ENCODE results near the gene ANKS6. TPM values are rescaled to one million over a fixed set of nuclear protein-coding genes. Genes with fewer than 3 reads are reported as not detected.

The ANKS6 gene
- total and polyA plus RNA-seq, 5 donors = 3.6 to 7.9 (median 5.6) TPM

DNA sequence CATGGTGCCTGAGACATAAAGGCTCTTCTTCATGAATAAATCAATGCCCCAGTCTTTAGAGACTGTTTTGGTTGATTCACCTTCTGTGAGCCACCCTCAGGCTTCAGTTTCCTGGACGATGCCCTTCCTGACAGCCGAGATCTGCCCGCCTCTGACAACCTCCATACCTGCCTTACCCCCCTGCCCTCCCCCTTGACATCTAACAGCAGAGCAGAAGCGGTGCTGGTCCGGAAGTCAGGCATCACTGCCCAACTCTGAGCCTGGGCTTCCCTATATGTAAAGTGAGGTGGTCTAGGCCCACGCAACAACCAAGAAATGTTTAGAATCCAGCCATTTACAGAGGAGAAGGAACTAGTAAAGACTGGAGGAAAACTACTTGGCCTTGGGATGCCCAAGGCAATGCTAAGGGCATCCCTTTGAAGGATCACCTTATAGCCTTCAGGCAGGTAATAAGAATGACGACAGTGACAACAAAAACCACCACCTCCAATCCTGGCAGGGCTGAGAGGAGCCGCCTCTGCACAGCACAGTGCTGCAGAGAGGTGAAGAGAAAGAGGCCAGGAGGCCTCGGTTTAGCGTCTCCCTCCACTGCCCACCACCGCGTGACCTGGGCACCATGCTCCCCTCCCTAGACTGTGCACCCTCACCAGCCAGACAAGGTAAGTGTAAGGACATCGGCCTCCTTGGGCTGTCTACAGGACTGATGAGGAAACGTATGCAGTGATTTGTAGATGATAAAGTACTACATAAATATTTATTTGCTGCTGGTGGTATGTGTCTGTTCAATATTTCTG, 52.3 kb downstream of the ANKS6 start:
- DNase-seq (no peak), ATAC-seq (no peak)
- Histone ChIP-seq H3K27ac (ENCODE audit: low read length) (no peak overlapping the region), H3K4me3 (ENCODE audit: low read length) (no peak overlapping the region), H3K27me3 (ENCODE audit: control insufficient read depth, insufficient read depth) (no peaks in the 10 kb centered on the region), H3K4me1 (ENCODE audit: control insufficient read depth, insufficient read depth, low read length) (no peaks in the 10 kb centered on the region), H3K9me3 (ENCODE audit: control insufficient read depth, low read length) (no peaks in the 10 kb centered on the region)
- intact Hi-C loops (cut with DNase I) = no loop called here
- 94% methylated on average over 14 of the region's 14 CpGs for WGBS

DNA sequence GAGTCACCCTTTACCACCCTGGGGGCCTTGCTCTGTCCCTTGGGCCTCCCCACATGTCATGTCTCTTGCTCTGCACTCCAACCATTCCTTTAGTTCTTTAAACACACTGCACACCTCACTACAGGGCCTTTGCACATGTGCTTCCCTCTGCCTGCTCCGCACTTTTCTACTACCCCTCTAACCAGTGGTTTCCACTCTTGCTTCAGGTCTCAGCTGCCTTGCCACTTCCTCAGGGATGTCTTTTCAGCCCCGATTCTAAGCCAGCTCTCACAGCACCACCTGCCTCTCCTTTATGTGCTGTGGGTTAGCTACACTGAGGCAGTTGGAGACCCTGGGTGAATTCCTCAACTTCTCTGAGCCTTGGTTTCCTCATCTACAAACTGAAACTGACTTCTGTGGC, 53.0 kb downstream of the ANKS6 start:
- 96% methylated on average over 2 of the region's 2 CpGs for WGBS
- no peak overlapping the region for H3K27ac ChIP-seq (ENCODE audit: low read length)
- no peaks in the 10 kb centered on the region for H3K4me1 ChIP-seq (ENCODE audit: control insufficient read depth, insufficient read depth, low read length)
- intact Hi-C loops (cut with DNase I) = no loop called here
- H3K9me3 ChIP-seq (ENCODE audit: control insufficient read depth, low read length) = no peaks in the 10 kb centered on the region
- ATAC-seq (no peak), DNase-seq (no peak)
- no peak overlapping the region for H3K4me3 ChIP-seq (ENCODE audit: low read length)
- H3K27me3 ChIP-seq (ENCODE audit: control insufficient read depth, insufficient read depth) = no peaks in the 10 kb centered on the region

DNA sequence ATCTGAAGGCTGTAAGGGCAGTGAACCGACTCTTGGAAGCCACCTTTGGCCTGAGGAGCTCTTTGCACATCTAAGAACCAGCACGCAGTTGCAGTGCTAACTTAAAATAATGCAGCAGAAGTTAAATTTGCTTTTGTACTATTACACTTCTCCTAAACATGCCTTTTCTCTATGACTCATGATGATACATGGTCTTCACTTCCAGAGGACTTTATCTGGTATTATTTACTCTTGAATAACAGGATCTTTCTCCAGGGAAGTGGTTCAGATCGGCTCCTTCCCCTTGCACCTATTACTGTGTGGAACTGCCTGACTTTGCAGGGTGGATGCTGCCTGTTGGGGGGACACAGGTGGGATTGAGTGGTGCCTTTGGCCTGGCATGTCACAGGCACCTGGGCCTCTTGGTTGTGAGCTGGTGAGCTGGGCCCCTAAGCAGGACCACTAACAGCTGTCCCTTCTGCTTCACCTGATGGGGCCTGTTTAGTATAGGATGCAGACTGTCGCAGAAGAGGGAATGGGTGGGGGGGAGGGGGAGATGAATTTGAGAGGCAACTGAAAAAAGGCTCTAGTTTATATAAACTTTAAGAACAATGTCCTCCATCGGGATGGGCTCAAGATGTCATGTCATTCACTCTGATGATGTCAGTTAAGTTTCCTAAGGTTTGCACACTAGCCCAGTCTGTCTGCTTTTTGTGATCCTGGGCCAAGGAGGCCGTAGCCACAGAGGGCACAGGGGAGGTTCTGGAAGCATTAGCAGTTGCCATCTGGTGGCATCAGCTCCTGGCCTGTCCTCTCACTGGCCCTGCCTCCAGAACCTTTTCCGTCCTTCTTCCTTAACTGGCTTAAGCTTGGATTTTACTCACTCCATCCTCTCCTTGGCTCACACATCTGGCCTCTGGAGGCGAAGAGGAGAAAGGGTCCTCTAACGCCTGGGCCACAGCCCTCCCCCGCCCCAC, 53.8 kb downstream of the ANKS6 start:
- Histone ChIP-seq H3K27me3 (ENCODE audit: control insufficient read depth, insufficient read depth) (no peaks in the 10 kb centered on the region), H3K27ac (ENCODE audit: low read length) (no peak overlapping the region), H3K9me3 (ENCODE audit: control insufficient read depth, low read length) (no peaks in the 10 kb centered on the region), H3K4me1 (ENCODE audit: control insufficient read depth, insufficient read depth, low read length) (no peaks in the 10 kb centered on the region), H3K4me3 (ENCODE audit: low read length) (no peak overlapping the region)
- ATAC-seq = no peak
- WGBS = 81% methylated on average over 10 of the region's 10 CpGs
- intact Hi-C loops (cut with DNase I) = no loop called here
- no peak for DNase-seq

DNA sequence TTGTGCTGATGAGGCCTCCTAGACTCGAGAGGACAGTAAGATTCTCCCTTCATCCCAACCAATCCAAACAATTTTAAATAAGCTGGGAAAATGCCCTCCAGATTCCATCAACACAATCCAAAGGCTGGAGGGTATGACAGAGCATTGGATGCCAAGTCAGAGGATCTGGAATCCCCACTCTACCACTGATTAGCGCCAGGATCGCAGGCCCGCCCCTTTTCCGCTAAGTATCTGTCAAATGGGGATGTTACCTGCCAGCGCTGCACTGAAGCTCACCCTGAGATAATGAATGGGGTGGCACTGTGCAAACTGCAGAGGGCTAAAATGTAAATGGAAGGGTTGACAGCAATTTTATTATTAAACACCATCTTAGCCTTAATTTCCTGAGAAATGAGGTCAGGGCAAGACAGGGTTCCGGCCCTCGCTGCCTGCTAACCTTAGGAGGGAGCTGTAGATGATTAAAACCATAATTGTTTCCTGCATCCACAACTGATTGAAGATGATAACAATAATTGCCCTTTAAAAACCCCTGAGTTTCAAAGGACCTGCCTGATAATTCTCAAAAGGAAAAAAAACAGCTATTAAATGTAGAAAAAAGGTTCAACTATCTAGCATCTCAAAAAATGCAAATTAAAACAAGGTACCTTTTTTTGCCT, 56.0 kb downstream of the ANKS6 start:
- WGBS = 88% methylated on average over 8 of the region's 8 CpGs
- Histone ChIP-seq H3K27me3 (ENCODE audit: control insufficient read depth, insufficient read depth) (no peaks in the 10 kb centered on the region), H3K9me3 (ENCODE audit: control insufficient read depth, low read length) (no peaks in the 10 kb centered on the region), H3K27ac (ENCODE audit: low read length) (no peak overlapping the region), H3K4me1 (ENCODE audit: control insufficient read depth, insufficient read depth, low read length) (no peaks in the 10 kb centered on the region), H3K4me3 (ENCODE audit: low read length) (no peak overlapping the region)
- intact Hi-C loops (cut with DNase I) = no loop called here
- no peak for ATAC-seq
- no peak for DNase-seq

DNA sequence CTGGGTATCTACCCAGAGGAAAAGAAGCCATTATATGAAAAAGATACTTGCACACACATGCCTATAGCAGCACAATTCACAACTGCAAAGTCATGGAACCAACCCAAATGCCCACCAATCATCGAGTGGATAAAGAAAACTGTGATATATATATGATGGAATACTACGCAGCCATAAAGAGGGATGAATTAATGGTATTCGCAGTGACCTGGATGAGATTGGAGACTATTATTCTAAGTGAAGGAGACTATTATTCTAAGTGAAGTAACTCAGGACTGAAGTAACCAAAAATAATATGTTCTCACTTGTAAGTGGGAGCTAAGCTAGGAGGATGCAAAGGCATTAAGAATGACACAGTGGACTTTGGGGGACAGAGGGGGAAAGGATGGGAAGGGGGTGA, 57.6 kb downstream of the ANKS6 start:
- WGBS = 98% methylated on average over 3 of the region's 3 CpGs
- H3K4me1 ChIP-seq (ENCODE audit: control insufficient read depth, insufficient read depth, low read length) = no peaks in the 10 kb centered on the region

DNA sequence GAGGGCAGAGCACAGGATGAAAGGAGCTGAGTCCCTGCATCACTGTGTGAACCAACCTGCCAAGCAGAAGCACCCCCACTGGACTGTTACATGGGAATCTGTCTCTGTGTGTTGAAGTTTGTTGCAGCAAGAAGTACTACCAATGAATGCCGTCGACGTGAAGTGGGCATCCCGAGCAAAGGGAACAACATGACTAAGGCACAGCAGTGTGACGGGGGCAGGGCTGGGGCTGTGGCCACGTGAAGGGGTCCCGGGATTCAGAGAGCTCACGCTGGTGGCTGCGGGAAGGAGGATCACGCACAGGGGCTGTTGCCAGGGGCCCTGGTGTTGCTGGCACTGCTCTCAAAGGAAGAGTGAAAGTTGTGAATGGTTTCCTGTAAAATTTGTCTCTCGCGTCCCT, 60.1 kb downstream of the ANKS6 start:
- no peak for ATAC-seq
- Histone ChIP-seq H3K4me3 (ENCODE audit: low read length) (no peak overlapping the region), H3K9me3 (ENCODE audit: control insufficient read depth, low read length) (no peaks in the 10 kb centered on the region), H3K4me1 (ENCODE audit: control insufficient read depth, insufficient read depth, low read length) (no peaks in the 10 kb centered on the region), H3K27ac (ENCODE audit: low read length) (no peak overlapping the region), H3K27me3 (ENCODE audit: control insufficient read depth, insufficient read depth) (no peaks in the 10 kb centered on the region)
- 81% methylated on average over 12 of the region's 12 CpGs for WGBS
- no peak for DNase-seq
- intact Hi-C loops (cut with DNase I) = no loop called here

More for the DNA sequence above, 57.6 kb downstream of the ANKS6 start:
- DNase-seq (no peak), ATAC-seq (no peak)
- Histone ChIP-seq H3K27ac (ENCODE audit: low read length) (no peak overlapping the region), H3K4me3 (ENCODE audit: low read length) (no peak overlapping the region), H3K9me3 (ENCODE audit: control insufficient read depth, low read length) (no peaks in the 10 kb centered on the region), H3K27me3 (ENCODE audit: control insufficient read depth, insufficient read depth) (no peaks in the 10 kb centered on the region)
- intact Hi-C loops (cut with DNase I) = no loop called here

DNA sequence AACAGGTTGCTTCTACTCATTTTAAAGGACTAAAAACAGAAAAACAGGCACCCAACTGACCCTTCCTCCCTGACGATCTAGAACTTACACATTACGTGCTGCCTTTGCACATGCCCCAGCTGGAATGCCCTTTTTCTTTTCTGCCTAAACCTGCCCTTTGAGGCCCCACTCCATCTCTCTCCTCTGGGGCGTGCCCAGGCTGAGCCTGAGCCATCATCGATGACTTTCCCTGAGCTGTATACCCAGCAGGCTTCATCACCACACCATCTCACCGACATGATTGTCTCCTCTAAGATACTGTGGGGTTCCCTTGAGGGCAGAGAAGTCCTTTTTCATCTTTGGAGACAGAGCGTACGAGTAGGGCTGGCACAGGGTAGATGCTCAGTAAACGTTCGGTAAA, 63.6 kb downstream of the ANKS6 start:
- Histone ChIP-seq H3K4me3 (ENCODE audit: low read length) (no peak overlapping the region), H3K4me1 (ENCODE audit: control insufficient read depth, insufficient read depth, low read length) (no peaks in the 10 kb centered on the region), H3K27me3 (ENCODE audit: control insufficient read depth, insufficient read depth) (no peaks in the 10 kb centered on the region), H3K27ac (ENCODE audit: low read length) (no peak overlapping the region), H3K9me3 (ENCODE audit: control insufficient read depth, low read length) (no peaks in the 10 kb centered on the region)
- intact Hi-C loops (cut with DNase I) = no loop called here
- DNase-seq (no peak), ATAC-seq (no peak)
- 95% methylated on average over 9 of the region's 9 CpGs for WGBS

DNA sequence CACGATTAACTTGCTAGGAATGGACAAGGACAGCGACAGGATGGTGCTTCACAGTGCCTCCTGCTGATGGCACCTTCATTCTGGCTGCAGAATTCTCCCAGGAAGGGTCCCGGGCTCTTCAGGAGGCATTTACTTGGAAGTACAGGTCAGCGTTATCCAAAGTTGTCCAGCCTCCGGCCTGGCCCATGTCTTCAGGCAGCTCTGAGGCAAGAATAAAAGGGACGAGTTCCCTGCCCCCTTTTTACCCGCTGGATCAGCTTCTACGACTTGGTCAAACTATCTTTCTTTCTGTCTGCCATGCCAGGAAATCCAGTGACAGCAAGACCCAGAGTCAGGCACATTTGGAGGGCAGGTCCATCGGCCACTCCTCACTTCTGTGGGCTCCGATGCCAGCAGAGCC, 64.3 kb downstream of the ANKS6 start:
- ATAC-seq (no peak), DNase-seq (no peak)
- H3K4me1 ChIP-seq (ENCODE audit: control insufficient read depth, insufficient read depth, low read length) = no peaks in the 10 kb centered on the region
- no peak overlapping the region for H3K4me3 ChIP-seq (ENCODE audit: low read length)
- no peaks in the 10 kb centered on the region for H3K9me3 ChIP-seq (ENCODE audit: control insufficient read depth, low read length)
- intact Hi-C loops (cut with DNase I) = no loop called here
- 80% methylated on average over 10 of the region's 10 CpGs for WGBS
- H3K27me3 ChIP-seq (ENCODE audit: control insufficient read depth, insufficient read depth) = no peaks in the 10 kb centered on the region
- no peak overlapping the region for H3K27ac ChIP-seq (ENCODE audit: low read length)

DNA sequence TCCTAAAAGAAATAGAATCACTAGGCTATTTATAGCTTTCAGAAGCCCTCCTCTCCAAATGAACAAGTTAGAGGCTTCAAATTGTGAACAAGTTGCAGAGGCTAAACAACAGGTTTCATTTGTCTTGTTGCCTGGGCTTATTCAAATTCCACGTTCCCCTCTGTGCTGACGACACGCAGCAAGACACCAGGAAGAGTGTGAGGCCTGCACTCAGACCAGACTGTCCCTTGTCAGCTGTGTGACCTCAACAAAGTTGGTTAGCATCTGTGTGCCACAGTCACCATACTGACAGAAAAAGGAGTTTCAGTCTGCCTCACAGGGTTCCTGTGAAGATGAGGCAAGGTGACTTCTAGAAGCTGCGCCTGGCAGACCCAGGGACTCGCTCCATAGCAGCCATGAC, 65.5 kb downstream of the ANKS6 start:
- ATAC-seq = no peak
- DNase-seq = no peak
- WGBS = 74% methylated on average over 5 of the region's 5 CpGs
- H3K9me3 ChIP-seq (ENCODE audit: control insufficient read depth, low read length) = no peaks in the 10 kb centered on the region
- H3K4me1 ChIP-seq (ENCODE audit: control insufficient read depth, insufficient read depth, low read length) = no peaks in the 10 kb centered on the region
- intact Hi-C loops (cut with DNase I) = no loop called here
- H3K4me3 ChIP-seq (ENCODE audit: low read length) = no peak overlapping the region
- no peaks in the 10 kb centered on the region for H3K27me3 ChIP-seq (ENCODE audit: control insufficient read depth, insufficient read depth)
- no peak overlapping the region for H3K27ac ChIP-seq (ENCODE audit: low read length)

DNA sequence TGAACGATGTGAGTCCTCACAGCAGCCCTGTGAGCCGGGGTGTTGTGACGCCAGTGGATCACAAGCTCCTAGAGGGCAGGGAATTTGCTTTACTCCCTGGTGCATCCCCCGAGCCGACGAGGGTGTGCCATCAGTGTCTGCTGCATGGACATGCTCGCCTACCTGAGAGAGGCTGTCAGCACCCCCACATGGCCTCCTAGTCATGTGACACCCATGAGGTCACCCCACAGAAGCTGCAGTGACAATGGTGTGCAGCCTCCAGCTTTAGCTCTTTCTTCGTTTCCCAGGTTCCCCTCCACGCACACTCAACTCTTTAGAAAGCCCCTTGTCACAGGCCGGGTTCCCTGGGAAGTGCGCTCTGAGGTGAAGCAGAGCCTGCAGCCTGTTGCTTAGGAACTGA, 67.9 kb downstream of the ANKS6 start:
- no peaks in the 10 kb centered on the region for H3K9me3 ChIP-seq (ENCODE audit: control insufficient read depth, low read length)
- no peak overlapping the region for H3K4me3 ChIP-seq (ENCODE audit: low read length)
- H3K4me1 ChIP-seq (ENCODE audit: control insufficient read depth, insufficient read depth, low read length) = no peaks in the 10 kb centered on the region
- no peak for DNase-seq
- intact Hi-C loops (cut with DNase I) = no loop called here
- no peak for ATAC-seq
- no peaks in the 10 kb centered on the region for H3K27me3 ChIP-seq (ENCODE audit: control insufficient read depth, insufficient read depth)
- no peak overlapping the region for H3K27ac ChIP-seq (ENCODE audit: low read length)
- 85% methylated on average over 11 of the region's 11 CpGs for WGBS

DNA sequence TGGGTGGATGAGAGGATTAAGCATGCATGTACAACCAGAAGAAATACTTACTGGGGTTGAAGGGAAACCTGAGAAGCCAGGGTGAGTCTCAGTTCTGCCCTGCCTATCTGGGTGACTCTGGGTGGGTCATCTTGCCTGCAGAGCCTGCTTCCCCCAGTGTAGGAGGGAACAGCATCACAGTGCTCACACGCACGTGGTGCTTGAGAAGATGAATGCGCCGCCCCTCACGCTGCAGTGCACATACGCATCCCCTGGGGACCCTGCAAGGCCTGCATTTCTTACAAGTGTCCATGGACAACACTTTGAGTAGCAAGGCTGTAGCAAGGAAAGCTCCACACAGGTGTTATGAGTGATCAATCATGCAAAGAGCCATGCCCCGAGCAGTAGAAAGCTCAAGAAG, 68.9 kb downstream of the ANKS6 start:
- no peaks in the 10 kb centered on the region for H3K27me3 ChIP-seq (ENCODE audit: control insufficient read depth, insufficient read depth)
- H3K9me3 ChIP-seq (ENCODE audit: control insufficient read depth, low read length) = no peaks in the 10 kb centered on the region
- no peak for ATAC-seq
- intact Hi-C loops (cut with DNase I) = no loop called here
- H3K4me1 ChIP-seq (ENCODE audit: control insufficient read depth, insufficient read depth, low read length) = no peaks in the 10 kb centered on the region
- H3K27ac ChIP-seq (ENCODE audit: low read length) = no peak overlapping the region
- no peak for DNase-seq
- 58% methylated on average over 7 of the region's 7 CpGs for WGBS
- H3K4me3 ChIP-seq (ENCODE audit: low read length) = no peak overlapping the region
